ENCODE results near the gene ZNF124.
"Not testable (repeated sequence)": the region's sequence is repeated elsewhere in the genome, so short reads cannot be mapped to it uniquely, and the experiment has no call there.

ZNF124 gene

DNA sequence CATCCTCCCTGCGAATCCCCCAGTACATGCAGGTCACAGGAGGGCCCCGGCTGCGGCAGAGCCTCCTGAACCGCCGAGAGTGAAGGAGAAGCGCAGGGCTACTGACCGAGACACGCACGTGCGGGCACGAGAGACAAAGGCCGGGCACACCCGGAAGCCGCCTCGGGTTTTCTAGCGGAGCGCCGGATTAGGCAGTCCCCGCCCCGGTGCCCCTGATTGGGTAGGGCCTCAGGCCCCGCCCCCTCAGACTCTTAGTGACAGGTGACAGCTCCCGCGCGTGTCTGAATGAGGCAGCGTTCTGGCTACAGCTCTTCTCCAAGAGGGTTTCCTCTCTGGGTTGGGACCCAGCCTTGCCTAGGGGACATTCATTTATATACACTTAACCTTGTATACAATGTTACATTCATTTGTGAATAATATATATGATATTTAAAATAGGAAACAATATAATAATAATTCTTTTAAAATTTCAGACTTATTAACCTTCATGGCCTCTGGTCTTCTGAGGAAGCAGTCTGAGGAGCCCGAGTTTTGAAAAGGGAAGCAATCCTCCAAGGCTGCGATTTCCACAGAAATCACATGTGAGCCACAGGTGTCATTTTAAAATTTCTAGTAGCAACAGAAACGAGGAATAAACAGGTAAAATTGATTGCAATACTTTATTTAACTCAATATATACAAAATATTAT is at the start of gene ZNF124:
TSS of gene ZNF124 (minus strand) at position 146 of the 689 bp plus-strand sequence. CDS start at position 3, 143 bp downstream.
- DNase-seq = not testable (repeated sequence)

DNA sequence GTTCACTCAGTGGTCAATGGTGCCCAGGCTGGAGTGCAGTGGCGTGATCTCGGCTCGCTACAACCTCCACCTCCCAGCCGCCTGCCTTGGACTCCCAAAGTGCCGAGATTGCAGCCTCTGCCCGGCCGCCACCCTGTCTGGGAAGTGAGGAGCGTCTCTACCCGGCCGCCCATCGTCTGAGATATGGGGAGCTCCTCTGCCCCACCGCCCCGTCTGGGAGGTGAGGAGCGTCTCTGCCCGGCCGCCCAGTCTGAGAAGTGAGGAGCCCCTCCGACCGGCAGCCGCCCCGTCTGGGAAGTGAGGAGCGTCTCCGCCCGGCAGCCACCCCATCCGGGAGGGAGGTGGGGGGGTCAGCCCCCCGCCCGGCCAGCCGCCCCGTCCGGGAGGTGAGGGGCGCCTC is 48.5 kb upstream of the ZNF124 start:
- DNase-seq = not testable (repeated sequence)

DNA sequence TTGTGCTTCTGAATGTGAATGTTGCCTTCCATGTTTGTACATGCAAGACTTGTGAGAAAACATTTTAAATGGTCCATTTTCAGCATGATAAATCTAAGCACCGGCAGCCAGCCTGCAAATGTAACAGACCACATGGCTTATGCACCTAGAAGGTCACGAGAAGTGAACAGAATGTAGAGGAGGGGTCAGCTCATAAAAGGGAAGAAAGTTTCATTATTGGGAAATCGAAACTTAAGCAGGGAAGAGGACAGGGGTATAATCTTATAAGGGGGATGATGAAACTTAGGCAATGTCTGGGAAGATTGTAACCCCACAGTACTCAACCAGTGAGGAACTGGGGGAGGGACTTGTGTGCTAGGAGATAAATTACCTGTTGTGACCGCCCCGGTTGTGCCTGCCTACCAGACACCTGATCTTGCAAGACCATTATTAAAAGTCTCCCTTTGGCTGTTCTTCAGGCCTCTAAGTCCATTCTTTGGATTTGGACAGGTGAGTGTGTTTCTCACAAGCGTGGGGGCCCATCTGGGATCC is 46.4 kb upstream of the ZNF124 start:
- DNase-seq = no peak

DNA sequence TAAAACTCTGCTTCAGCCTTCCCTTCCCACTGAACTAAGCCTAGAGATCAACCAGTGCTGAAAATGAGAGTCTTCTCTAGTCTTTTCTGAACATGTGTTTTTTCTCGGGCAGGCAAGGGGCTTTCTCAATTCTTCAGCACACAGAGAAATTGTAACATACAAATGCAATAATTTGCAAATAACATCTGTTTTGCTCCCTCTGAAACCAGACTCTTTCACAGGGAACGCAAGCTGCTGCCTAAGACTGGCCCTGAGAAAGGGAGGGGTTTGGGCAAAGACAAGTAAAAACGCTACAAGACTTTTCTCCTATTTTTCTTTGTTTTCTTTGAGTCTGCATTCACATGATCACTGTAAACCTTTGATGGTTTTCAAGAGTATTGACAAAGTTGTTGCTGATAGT is 44.4 kb upstream of the ZNF124 start:
- peak; percentile 35 for DNase-seq

DNA sequence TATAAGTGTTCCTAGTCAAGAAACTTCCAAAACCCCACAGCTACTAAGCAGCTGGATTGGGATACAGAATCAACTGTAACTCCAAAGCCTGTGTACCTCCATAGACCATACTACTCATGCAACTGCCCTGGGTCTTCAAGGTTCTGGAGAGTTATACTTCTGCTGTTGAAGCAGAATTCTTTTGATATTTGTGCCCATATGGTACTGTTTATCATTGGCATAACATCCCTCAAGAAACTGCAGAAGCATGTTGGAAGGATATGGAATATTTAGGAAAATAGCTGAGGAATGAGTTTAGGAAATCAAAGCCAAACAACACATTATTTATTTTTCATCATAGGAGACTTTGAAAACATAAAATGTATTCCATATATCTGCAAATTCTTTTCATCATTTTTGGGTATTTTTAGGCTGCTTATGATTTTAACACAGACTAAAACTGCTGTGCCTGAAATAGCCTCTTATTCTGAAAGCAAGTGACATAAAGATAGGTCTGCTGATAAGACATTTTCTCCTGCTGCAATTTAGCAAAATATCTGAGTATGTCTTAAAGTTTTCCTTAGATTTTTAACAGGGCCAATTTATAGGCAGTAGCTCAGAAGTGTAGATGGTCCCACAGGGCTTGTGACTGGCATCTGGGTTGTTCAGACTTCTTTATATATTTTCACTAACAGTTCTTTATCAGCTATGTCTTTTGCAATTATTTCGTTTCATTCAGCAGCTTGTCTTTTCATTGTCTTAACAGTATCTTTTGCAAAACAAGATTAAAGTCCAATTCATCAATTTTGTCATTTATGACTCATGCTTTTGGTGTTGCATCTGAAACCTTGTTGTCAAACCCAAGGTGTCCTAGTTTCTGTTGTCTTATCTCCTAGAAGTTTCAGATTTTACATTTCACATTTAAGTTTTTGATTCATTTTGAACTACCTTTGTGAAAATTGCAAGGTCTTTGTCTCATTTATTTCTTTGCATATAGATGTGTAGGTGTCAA is 41.1 kb upstream of the ZNF124 start:
- no peak for DNase-seq

DNA sequence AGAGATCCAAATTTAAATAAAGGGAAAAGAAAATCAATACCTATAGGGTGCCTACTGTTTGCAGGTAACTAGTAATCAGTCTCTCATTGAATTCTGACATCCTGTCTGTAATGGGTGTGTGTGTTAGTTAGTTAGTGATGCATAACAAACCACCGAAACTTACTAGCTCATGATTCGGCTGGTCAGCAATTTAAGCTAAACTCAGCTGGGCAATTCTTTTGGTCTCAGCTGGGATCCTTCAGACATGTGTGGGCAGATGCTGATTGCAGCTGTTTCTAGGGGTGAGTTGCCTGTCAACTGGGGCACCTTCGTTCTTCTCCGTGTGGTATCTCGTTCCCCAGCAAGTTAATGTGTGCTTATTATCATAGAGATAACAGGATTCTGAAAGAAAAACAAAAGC is 40.2 kb upstream of the ZNF124 start:
- no peak for DNase-seq

DNA sequence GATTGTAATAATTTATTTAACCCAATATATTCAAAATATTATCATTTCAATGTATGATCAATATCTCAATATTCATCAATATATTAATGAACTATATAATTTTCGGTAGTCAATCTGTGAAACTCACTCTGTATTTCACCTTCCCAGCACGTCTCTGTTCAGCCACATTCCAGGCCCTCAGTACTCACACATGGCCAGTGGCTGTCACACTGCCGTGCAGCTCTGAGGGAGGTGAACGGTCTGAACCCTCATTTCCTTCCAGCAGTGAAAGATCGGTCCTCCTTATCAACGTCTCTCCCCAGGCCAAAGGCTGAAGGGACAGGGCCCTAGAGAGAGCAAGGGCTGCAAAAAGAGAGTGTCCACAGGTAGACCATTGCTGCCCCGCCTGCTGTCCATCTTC is 39.5 kb upstream of the ZNF124 start:
- no peak for DNase-seq

DNA sequence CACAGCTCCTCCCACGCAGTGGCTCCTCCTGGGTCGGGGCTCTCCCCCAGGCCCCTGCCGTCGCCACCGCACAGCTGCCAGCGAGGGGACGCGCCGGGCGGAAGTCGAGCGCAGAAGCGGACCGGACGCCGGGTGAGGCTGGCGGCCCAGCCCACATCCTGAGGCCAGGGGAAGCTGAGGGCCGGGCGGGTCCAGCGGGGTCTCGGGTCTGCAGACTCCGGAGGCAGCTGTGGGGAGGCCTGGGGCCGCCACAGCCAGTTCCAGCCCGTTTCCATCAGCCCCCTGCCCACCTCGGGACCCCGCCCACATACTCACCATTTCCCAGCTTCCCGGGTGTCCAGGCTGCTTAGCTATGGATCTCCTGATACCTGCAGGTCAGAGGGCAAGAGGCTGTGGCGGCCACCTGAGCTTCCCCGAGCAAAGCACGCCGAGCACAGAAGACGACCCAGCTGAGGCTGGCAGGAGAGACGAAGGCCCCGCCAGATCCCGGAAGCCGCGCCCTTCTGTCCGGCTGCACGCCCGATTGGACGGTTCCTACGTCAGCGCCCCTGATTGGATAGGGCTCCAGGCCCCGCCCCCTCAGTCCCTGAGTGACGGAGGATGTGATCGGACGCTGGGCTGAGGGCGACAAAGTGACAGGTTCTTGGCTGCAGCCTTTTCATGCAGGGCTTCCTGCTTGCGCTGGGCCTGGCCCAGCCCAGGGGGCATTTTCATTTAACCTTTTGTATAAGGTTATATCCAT is 38.7 kb upstream of the ZNF124 start:
- peak; percentile 91 for DNase-seq

DNA sequence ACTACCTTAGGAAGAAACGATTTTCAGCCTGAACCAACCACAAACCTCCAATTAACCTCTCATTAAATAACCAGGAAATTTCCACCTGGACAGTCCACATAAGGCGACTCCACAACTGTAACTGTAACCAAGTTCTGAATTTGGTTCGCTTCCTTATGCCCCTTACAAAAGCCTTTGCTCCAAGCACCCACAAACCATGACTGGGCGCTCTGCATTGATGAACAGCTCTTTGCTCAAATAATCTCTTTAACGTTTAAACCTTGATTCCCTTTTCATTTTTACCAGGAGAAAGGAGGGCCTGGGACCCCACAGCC is 38.2 kb upstream of the ZNF124 start:
- DNase-seq = peak; percentile 22

DNA sequence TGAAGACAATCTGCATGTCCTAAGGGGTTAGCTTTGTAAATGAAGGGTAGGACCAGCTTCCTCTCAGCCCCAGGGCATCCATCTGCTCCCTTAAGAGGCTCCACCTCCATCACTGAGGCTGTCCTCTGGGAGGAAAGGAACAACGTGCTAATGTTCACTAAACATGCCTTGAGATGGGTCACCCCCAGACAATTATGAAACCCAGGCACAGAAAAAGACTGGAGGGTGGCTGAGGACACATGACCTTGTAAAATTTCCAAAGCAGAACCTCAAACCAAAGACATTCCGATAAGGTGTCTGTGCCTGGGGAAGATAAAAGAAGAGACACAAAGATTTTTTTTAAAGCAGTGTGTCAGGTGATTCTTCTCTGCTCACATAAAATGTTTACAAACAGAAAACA is 37.6 kb upstream of the ZNF124 start:
- no peak for DNase-seq

DNA sequence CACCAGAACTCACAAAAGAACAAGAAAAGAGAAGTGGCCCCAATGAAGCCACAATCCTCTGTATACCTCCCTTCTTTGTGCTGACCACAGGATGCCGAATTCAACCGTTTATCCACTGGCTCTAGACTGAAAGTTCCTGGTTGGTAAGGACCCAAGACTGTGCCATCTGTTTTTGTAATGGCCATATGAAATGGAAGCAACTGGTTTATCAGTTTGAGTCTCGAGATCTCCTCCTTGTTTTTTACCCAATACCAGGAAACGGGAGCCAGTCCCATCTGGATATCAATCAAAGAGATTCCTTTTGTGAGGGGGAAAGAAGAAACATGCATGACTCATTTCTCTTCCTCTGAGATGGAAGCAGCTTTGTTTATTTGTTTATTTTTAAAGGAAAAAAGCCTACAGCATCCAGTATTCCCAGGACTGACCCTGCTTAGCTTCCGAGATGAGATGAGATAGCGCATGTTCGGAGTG is 32.4 kb upstream of the ZNF124 start:
- DNase-seq = no peak

DNA sequence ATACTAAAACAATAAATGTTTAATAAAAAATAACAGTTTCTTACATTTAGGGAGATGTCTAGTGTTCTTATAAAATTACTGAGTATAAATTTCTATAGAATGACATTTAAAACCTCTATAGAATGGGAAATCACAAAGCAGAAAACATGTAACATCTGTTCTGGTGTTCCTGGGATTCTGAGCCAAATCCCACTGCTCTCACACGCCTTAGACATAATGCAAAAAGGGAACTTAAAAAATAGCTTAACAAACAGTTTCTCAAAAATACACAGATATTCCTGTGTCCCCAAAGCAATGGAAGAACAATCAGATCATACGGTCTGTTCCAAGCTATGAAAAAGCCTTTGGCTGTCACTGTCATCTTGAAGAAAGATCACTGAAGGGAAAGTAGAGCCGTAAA is 27.0 kb upstream of the ZNF124 start:
- peak; percentile 45 for DNase-seq

DNA sequence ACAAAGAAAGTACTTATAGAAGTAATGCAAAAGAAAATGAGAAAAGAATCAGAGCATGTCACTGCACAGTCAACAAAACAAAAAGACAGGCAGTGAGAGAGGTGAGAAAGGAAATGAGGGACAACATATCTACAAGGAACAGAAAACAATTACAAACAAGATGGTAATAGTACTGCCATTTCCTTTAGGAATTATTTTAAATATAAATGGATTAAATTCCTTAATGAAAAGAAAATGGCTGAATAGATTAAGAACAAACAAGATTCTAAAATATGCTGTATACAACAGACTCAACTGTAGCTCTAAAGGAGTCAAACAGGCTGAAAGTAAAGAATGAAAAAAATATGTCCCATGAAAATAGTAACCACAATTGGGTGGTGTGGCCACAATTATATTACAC is 22.1 kb upstream of the ZNF124 start:
- DNase-seq = no peak

DNA sequence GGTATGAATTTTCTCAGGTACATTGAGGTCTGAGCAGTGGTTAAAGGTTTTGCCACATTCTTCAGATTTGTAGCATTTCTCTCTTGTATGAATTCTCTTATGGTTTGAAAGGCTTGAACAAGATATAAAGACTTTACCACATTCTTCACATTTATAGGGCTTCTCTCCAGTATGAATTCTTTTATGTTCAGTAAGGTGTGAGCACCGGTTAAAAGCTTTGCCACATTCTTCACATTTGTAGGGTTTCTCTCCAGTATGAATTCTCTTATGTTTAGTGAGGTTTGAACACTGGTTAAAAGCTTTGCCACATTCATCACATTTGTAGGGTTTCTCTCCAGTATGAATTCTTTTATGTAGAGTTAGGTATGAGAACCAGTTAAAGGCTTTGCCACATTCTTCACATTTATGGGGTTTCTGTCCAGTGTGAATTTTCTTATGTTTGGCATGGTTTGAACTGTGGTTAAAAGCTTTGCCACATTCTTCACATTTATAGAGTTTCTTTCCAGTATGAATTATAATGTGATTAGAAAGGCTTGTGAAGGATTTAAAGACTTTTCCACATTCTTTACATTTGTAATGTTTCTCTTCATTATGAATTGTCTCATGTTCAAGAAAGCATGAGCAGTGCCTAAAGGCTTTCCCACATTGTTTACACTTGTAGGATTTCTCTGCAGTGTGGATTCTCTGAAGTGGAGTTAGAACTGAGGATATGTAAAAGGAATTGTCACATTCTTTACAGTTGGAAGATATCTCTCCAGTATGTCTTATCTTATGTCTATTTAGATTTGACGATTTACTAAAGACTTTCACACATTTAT is 18.4 kb upstream of the ZNF124 start:
- DNase-seq = no peak

DNA sequence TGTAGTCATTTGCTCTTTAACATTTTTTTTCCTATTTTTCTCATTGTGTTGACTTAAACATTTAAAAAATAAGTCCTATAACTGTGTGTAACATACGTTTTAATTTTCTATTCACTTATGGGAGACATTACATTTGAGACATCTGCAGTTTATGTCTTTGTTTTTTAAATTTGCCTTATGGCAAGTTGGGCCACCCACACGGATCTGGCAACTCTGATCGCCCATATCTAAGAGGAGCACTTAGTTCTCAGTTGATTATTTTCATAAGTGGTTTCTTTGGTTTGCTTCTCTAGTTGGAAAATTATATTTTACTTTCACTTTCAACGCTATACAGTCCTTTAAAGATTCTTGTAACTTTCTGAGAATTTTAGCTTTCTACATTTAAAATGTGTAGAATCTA is 13.8 kb upstream of the ZNF124 start:
- no peak for DNase-seq

DNA sequence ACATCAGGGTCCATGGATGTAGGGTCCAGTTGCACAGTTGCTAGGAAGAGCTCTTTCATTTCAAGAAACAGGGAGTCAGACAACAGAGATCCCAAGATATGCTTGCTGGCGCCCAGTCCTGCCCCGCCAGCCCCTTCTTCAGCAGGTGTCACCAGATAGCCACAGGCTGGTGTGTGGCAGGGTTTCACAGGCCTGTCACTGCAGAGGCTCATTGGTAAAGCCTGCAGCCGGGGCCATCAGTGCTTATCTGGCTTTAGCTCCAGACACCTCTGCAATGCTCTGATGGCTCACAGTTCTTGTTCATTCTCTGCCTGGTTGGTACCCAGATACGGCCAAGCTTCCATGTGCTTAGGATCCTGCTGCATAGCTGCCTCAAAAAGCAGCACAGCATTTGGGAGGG is 12.4 kb upstream of the ZNF124 start:
- DNase-seq = no peak

DNA sequence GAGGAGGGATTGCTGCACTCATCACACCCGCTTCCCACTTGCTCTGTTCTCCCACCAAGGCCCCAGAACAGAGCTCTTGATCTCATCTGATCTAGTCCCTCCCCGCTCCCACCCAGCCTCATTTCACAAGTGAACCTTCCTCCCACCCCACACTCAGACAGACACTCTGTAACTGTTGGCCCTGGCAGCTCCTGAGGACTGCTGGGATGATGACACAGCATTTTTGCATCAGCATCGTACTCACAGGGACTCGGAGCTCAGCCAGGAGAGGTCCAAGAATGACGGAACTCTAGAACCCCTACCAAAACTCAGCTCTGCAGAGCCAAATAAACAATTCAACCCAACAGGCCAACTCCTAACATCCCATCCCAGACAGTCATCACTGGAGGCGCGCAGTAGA is 11.2 kb upstream of the ZNF124 start:
- DNase-seq = no peak

DNA sequence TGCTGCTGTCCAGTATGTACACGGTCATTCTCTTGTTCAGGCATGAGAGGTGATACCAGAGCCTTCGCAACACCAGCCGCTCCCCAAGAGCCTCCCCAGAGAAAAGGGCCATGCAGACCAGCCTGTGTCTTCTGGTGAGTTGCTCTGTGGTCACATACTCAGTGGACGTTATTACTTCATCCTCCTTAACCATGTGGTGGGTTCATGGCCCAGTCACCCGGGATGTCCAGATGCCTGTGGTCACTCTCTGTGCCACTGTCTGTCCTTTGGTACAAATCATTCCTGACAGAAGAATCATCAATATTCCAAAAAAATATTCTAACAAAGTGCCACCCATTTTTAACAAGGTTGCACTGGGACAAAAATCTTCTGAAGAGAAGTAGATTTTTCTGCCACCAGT is 8.8 kb upstream of the ZNF124 start:
- DNase-seq = no peak

DNA sequence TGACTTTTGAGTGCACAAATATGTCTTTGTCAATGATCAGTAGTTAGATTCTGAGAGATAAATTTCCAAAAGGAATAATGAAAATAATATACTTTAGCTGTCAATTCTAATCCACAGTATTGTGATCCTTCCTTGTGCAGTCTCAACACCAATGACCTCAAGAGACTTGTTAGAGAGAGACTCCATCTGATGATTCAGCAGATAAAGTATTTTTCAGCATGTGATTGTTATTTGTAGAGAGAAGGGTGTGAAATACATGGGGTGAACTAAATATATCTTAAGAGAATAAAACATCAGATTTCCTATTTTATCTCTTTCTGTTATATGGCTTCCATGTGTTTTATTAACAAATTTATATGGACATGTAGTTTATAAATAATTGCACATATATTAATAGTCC is 5.9 kb upstream of the ZNF124 start:
- no peak for DNase-seq

DNA sequence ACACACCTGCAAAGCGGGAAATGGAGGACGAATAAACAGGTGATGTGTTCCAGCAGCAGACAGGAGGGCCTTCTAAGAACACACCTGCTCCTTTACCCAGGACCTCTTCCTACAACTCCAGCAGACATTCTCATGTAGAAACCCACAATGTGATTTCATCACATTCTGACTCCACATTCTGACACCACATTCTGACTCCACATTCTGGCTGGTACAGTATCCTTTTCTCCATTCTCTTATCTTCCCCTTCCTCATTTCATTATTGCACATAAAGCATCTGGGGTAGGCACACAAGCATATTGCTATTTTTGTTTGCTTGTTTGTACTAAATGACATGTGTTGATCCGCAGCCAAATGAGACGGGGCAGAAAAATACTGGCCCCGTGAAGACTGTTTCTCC is 3.6 kb upstream of the ZNF124 start:
- no peak for DNase-seq

DNA sequence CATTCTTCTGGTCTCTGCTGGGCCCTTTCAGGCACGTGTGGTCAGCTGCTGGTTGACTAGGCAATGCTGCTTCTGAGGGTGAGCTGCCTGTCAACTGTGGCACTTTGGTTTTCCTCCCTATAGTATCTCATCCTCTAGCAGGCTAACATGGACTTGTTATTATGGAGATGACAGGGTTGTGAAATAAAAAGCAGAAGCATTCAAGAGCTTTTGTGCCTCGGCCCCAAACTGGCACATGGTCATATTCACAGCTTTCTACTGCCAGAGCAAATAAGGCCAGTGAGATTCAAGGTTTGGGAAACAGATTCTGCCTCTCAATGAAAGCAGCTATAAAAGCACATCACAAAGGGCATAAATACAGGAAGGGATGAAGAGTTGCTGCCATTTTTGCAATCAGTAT is 1.6 kb upstream of the ZNF124 start:
- DNase-seq = no peak

DNA sequence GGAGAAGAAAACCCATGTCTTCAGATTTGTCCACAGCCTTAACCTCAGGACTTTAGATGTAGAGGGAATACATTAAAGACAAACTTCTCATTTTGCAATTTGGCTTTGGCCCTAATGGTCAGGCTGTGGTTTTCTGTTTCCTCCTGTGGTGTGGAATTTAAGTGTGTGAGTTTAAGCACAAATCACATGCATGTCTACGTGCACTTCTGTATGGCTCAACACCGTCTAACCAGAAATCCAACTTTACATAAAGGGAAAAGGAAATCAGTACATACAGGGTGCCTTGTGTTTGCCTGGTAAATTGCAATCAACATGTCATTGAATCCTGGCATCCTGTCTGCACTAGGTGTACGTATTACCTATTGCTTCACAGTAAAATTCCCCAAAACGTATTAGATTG is 1.2 kb upstream of the ZNF124 start:
- DNase-seq = no peak

Data from NCI-H2171 treated with DMSO at 0.1 percent for 48 hours (cell line).